ENCODE results near the gene AKR1C1.
"Not testable (repeated sequence)": the region's sequence is repeated elsewhere in the genome, so short reads cannot be mapped to it uniquely, and the experiment has no call there.

Gene AKR1C1

GRCh38 chr10:4991463-4991862 lies 28.2 kb downstream of the AKR1C1 start:
- not testable (repeated sequence) for H3K36me3 Mint-ChIP-seq, ATAC-seq, H3K27ac Mint-ChIP-seq, H3K4me1 Mint-ChIP-seq, H3K9me3 Mint-ChIP-seq, H3K27me3 Mint-ChIP-seq, H3K4me3 Mint-ChIP-seq

DNA sequence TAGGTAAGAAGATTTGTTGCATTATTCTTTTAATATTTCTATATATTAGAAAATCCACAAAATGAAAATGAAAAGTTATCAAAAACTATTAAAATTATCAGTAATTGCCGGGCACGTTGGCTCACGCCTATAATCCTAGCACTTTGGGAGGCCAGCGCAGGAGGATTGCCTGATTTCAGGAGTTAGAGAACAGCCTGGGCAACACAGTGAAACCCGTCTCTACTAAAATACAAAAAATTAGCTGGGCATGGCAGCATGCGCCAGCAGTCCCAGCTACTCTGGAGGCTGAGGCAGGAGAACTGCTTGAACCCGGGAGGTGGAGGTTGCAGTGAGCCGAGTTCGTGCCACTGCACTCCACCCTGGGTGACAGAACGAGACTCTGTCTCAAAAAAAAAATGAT lies 29.3 kb downstream of the AKR1C1 start:
- H3K4me3 Mint-ChIP-seq, H3K4me1 Mint-ChIP-seq, H3K27ac Mint-ChIP-seq: not testable (repeated sequence)

DNA sequence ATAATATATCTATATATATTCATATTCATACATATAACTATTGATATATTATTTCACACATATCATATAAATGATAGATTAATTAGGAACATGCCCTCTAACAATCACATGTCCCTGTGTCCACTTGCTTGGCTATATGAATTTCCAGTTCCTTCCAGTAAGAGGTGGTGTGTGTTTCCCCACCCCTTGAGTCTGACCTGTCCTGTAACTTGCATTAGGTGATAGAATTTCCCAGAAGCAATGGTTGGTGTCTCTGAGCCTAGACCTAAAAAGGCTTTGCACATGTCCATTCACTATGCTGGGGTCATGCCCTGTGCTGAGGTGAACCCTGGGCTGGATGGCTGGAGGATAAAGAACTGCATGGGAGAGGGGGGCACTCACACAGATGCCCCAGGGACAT lies 31.0 kb downstream of the AKR1C1 start:
- not testable (repeated sequence) for H3K36me3 Mint-ChIP-seq, H3K27ac Mint-ChIP-seq, H3K4me3 Mint-ChIP-seq, H3K9me3 Mint-ChIP-seq, H3K27me3 Mint-ChIP-seq, H3K4me1 Mint-ChIP-seq, ATAC-seq

More for the DNA sequence above, 29.3 kb downstream of the AKR1C1 start:
- not testable (repeated sequence) for H3K9me3 Mint-ChIP-seq, ATAC-seq, H3K36me3 Mint-ChIP-seq, H3K27me3 Mint-ChIP-seq

GRCh38 chr10:4998671-4999070 lies 35.5 kb downstream of the AKR1C1 start:
- no peak for ATAC-seq
- Mint-ChIP-seq H3K27ac (no peak overlapping the region), H3K9me3 (no peaks in the 10 kb centered on the region), H3K4me1 (no peaks in the 10 kb centered on the region), H3K36me3 (no peaks in the 10 kb centered on the region), H3K27me3 (no peaks in the 10 kb centered on the region), H3K4me3 (no peak overlapping the region)

DNA sequence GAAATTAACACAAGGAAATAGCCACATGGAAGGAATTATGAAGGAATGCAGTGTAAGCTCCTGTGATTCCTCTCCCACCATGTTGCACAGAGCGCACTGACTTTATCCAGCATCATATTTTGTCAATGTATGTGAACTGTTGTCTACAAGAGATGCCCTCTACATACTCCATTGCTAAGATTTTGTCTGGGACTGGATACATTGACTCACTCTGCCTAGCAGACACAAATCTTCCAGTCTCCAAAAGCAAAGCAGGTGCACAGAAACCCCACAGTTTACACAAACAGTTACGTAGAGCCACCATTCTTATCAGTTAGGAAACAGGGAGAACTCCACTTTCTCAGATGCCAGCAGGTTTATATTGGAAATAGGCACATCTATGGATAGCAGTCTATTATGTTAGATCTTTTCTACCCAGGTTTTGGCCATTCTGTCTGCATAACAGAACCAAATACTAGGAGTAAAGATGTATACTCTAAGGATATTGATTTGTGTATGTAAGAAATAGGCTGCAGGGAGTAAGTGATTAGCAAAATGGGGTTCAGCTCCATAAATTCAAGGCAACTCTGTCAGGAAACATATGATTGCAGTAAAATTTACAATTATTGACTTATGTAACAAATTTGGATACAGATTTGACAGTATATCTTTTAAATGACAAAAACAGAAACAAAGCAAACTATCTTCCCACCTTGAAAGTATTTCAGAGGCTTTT lies 39.0 kb downstream of the AKR1C1 start:
- Mint-ChIP-seq H3K27me3 (no peaks in the 10 kb centered on the region), H3K4me1 (no peaks in the 10 kb centered on the region), H3K36me3 (no peaks in the 10 kb centered on the region), H3K4me3 (no peak overlapping the region), H3K27ac (no peak overlapping the region), H3K9me3 (no peaks in the 10 kb centered on the region)
- no peak for ATAC-seq

DNA sequence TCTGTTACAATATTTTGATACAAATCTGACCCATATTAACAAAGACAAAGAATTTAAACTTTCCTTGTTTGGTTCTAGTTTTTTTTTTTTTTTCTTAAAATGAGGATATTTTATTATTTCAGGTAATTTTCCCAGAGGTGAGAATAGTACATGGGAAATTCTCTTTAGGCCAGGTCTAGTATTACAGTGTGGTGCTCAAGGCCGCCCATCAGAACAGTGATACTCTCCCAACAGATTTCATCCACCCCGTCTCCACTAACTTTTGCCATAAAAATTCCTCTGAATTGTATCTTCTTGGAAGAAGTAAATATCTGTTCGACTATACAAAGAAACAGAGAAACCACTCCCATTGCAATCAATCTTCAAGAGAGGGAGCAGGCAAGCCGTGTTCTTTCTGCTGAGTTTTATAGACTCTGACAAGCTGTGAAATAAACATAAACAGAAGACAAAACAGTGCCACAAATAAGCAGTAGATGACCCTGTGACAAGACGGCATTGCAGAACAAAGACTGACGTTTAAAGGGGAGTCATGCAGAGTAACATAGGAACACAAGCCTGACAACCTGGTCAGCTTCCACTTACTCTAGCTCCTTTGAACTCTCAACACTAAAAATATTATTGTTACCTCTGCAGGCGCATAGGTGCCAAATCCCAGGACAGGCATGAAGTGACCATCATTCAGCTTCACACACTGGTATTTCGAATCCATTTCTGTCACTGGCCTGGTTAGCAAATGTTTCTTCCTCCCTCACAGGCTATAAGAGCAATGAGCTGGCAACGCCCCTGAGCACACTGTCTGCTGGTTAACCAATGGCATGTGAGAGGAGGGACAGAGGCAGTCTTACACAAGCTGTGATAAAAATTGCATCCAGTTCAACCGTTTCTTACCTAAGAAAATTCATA lies 40.2 kb downstream of the AKR1C1 start, which contains the start of gene AKR1C2:
Gene AKR1C2 (minus strand): TSS at position 731 of the 903 bp plus-strand sequence. CDS start 22 bp downstream, at position 709.
- ATAC-seq, H3K27me3 Mint-ChIP-seq, H3K36me3 Mint-ChIP-seq, H3K27ac Mint-ChIP-seq, H3K4me1 Mint-ChIP-seq, H3K9me3 Mint-ChIP-seq, H3K4me3 Mint-ChIP-seq: not testable (repeated sequence)

GRCh38 chr10:5004030-5004385 lies 40.8 kb downstream of the AKR1C1 start:
- not testable (repeated sequence) for ATAC-seq, H3K27ac Mint-ChIP-seq, H3K27me3 Mint-ChIP-seq, H3K4me1 Mint-ChIP-seq, H3K4me3 Mint-ChIP-seq, H3K9me3 Mint-ChIP-seq, H3K36me3 Mint-ChIP-seq

GRCh38 chr10:5004501-5004900 lies 41.3 kb downstream of the AKR1C1 start:
- H3K4me1 Mint-ChIP-seq, H3K27me3 Mint-ChIP-seq, H3K4me3 Mint-ChIP-seq, H3K9me3 Mint-ChIP-seq, H3K27ac Mint-ChIP-seq, H3K36me3 Mint-ChIP-seq, ATAC-seq: not testable (repeated sequence)

DNA sequence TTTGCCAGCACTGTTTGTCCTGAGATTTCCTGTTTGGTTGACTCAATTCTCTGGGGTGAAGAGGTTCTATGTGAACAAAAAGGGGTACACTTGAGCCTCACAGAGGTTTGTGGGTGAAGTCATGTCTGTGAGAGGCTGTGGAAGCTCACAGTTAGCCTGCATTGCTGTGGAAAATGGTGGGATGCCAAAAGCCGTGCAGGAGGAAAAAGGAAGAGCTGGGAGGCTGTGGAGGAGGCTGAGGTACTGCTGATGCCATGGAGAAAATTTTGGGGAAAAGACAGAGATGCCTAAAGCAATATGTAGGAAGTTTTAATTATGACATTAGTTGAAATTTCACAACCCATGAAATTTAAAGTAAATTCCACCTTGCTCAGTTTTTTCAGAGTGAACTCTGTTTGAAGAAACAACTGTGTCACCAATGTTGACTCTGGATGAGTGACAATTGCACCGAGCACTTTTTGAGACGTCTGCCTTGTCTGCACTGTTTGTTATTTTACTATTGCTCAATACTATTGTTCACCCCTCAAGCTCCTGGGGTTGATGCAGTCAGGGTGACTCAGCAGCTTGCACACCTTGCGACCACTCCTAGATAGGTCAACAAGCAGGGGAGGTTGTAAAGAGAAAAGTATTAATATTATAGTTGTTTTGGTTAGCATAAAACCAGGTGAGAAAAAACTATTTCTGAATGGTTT lies 45.8 kb downstream of the AKR1C1 start:
- not testable (repeated sequence) for H3K4me1 Mint-ChIP-seq, H3K27ac Mint-ChIP-seq, H3K27me3 Mint-ChIP-seq, H3K9me3 Mint-ChIP-seq, H3K36me3 Mint-ChIP-seq, ATAC-seq, H3K4me3 Mint-ChIP-seq

DNA sequence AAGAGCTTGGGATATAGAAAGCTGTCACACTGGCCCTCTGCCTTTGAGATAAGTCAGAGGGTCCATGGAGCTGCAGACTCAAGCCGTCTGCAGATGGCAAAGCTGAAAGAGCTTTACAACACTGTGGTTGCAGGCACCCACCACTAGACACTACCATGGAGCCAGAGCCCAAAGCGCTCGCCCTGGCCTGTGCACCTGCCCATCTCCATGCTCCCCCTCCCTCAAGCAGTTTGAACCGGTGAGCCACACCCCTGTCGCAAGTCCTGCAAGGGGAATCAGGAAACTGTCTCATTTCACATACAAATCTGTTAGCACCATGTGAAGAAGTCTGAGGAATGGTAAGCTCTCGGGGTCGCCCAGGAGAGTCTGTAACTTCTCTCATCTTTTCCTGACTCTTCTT lies 46.8 kb downstream of the AKR1C1 start:
- H3K4me3 Mint-ChIP-seq, H3K9me3 Mint-ChIP-seq, H3K4me1 Mint-ChIP-seq, H3K27me3 Mint-ChIP-seq, H3K27ac Mint-ChIP-seq, H3K36me3 Mint-ChIP-seq: not testable (repeated sequence)
- peak; percentile 24 for ATAC-seq

- ATAC-seq, H3K27ac Mint-ChIP-seq, H3K9me3 Mint-ChIP-seq, H3K4me1 Mint-ChIP-seq, H3K36me3 Mint-ChIP-seq, H3K27me3 Mint-ChIP-seq, H3K4me3 Mint-ChIP-seq: not testable (repeated sequence)
These were observed 48.2 kb downstream of the AKR1C1 start for GRCh38 chr10:5011392-5011791.

- H3K36me3 Mint-ChIP-seq: no peaks in the 10 kb centered on the region
- ATAC-seq: no peak
- no peaks in the 10 kb centered on the region for H3K9me3 Mint-ChIP-seq
- peaks cover 6% of the 10 kb centered on the region for H3K27me3 Mint-ChIP-seq
- no peak overlapping the region for H3K27ac Mint-ChIP-seq
- H3K4me3 Mint-ChIP-seq: no peak overlapping the region
- H3K4me1 Mint-ChIP-seq: no peaks in the 10 kb centered on the region
These were observed 49.4 kb downstream of the AKR1C1 start for GRCh38 chr10:5012595-5012994.

DNA sequence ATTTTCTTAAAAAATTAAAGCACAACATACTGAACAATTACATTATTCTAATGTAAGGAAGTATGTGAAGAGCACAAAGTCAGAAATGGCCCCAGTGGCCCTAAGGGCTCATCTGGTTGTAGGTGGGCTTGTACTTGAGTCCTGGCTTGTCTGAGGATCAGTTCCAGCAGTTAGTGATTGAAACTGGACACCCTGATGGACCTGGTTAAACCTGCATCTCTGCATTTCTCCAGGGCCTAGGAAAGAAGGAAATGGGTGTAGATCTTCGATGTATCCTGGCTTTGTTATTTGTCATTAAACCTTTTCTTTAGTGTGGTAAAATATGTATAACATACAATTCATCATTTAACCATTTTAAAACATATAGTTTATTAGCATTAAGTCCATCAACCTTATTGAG lies 50.2 kb downstream of the AKR1C1 start:
- H3K4me1 Mint-ChIP-seq: no peaks in the 10 kb centered on the region
- peaks cover 9% of the 10 kb centered on the region for H3K27me3 Mint-ChIP-seq
- H3K9me3 Mint-ChIP-seq: no peaks in the 10 kb centered on the region
- H3K4me3 Mint-ChIP-seq: no peak overlapping the region
- no peak for ATAC-seq
- no peak overlapping the region for H3K27ac Mint-ChIP-seq
- H3K36me3 Mint-ChIP-seq: no peaks in the 10 kb centered on the region

- H3K27me3 Mint-ChIP-seq, ATAC-seq, H3K27ac Mint-ChIP-seq, H3K4me1 Mint-ChIP-seq, H3K36me3 Mint-ChIP-seq, H3K9me3 Mint-ChIP-seq, H3K4me3 Mint-ChIP-seq: not testable (repeated sequence)
These were observed 51.1 kb downstream of the AKR1C1 start for GRCh38 chr10:5014200-5014910.

- H3K4me3 Mint-ChIP-seq: no peak overlapping the region
- no peak overlapping the region for H3K27ac Mint-ChIP-seq
- no peaks in the 10 kb centered on the region for H3K9me3 Mint-ChIP-seq
- no peaks in the 10 kb centered on the region for H3K4me1 Mint-ChIP-seq
- H3K27me3 Mint-ChIP-seq: peaks cover 9% of the 10 kb centered on the region
- no peak for ATAC-seq
- H3K36me3 Mint-ChIP-seq: no peaks in the 10 kb centered on the region
These were observed 51.7 kb downstream of the AKR1C1 start for GRCh38 chr10:5014936-5015335.
